Measurements from ENCODE around the gene CYSLTR2. TPM values are rescaled to one million over a fixed set of nuclear protein-coding genes. Genes with fewer than 3 reads are reported as not detected.

CYSLTR2 gene
- total RNA-seq, 2 experiments from 2014 or later: 1.1 to 1.5 TPM

DNA sequence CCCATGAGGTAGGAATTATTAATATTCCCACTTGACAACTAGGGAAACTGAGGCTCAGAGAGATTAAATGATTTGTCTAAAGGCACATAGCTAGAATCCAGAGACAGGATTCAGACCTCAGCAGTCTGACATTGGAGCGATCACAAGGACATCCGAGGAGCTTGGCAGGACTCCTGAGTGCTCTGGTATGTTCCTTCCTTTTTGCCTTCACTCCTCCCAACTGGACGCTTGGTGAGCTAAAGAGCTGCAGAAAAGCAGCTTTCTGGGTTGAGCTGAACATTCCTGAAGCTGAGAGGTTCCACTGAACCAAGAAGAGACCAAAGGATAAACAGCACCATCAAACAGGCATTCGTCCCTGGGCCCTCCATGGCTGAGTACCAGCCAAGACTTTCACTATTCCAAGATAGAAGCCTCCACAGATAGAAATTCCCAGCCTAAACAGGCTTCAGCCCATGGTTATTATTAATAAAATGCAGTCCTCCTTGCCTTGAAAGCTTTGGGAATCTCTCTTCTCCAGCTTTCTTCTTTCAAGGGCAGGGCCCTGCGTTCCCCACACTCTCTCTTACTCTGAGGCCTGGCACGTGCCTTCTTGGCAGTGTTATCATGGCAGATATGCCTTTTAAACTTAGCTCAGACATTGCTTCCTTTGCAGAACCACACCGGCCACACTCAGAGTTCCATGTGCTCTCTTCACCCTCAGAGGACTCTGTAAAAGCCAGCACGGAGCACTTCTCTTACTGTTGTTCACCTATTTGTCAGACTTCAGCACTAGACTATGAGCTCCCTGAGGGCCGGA is 97.1 kb downstream of the CYSLTR2 start:
- Mint-ChIP-seq H3K4me1 (ENCODE audit: low read depth) (peaks cover 24% of the 10 kb centered on the region), H3K27me3 (no peaks in the 10 kb centered on the region), H3K9me3 (peaks cover 7% of the 10 kb centered on the region), H3K36me3 (ENCODE audit: low read depth) (peaks cover 2% of the 10 kb centered on the region), H3K4me3 (no peak overlapping the region), H3K27ac (peak overlapping the region; percentile 81)
- TF ChIP-seq, protein P1, sequence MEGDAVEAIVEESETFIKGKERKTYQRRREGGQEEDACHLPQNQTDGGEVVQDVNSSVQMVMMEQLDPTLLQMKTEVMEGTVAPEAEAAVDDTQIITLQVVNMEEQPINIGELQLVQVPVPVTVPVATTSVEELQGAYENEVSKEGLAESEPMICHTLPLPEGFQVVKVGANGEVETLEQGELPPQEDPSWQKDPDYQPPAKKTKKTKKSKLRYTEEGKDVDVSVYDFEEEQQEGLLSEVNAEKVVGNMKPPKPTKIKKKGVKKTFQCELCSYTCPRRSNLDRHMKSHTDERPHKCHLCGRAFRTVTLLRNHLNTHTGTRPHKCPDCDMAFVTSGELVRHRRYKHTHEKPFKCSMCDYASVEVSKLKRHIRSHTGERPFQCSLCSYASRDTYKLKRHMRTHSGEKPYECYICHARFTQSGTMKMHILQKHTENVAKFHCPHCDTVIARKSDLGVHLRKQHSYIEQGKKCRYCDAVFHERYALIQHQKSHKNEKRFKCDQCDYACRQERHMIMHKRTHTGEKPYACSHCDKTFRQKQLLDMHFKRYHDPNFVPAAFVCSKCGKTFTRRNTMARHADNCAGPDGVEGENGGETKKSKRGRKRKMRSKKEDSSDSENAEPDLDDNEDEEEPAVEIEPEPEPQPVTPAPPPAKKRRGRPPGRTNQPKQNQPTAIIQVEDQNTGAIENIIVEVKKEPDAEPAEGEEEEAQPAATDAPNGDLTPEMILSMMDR (IDR thresholded peaks at IDR 0.05): no peak
- DNase-seq (no peak), ATAC-seq (no peak)
- ChIA-PET POLR2A (interaction anchor here (2.0 kb wide), 1 partner anchor 18 kb away, joined by 8 read pairs; no protein-coding TSS in a partner anchor), CTCF (interaction anchor here (0.7 to 1.3 kb wide), 6 partner anchors 9 to 372 kb away, joined by 3 to 5 read pairs (median 3); no protein-coding TSS in a partner anchor)
- intact Hi-C loops (cut with micrococcal nuclease): no loop called here

DNA sequence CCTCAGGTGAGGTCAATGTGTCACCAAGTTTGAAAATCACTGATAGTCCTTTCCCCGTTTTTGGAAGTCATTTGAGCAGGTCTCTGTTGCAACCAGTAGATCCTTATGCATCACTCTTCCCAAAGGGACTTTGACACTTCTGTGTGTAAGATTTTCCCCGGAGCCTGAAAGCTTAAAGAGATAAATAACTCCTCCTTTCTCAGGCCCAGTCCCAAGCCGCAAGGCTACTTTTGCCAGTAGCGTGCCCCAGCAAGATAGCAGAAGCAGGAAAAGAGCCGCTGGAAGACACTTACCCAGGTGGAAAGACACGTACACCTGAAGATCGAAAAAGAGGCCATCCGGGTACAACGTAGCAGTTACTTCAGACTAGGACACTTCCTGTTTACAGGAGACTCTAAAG is 106.9 kb downstream of the CYSLTR2 start:
- no peak overlapping the region for H3K4me3 Mint-ChIP-seq
- H3K36me3 Mint-ChIP-seq (ENCODE audit: low read depth): peaks cover 1% of the 10 kb centered on the region
- POLR2A ChIA-PET: interaction anchor here (0.8 kb wide), 1 partner anchor 43 kb away, joined by 3 read pairs; no protein-coding TSS in a partner anchor
- CTCF ChIA-PET: interaction anchor here (1.1 kb wide), 1 partner anchor 8 kb away, joined by 6 read pairs; no protein-coding TSS in a partner anchor
- H3K27me3 Mint-ChIP-seq: peaks cover 3% of the 10 kb centered on the region
- H3K9me3 Mint-ChIP-seq: peaks cover 22% of the 10 kb centered on the region
- H3K4me1 Mint-ChIP-seq (ENCODE audit: low read depth): no peaks in the 10 kb centered on the region
- no peak for ATAC-seq
- no peak overlapping the region for H3K27ac Mint-ChIP-seq
- no peak for DNase-seq
- TF ChIP-seq, protein P1 (IDR thresholded peaks at IDR 0.05): no peak
- intact Hi-C loops (cut with micrococcal nuclease): loop anchor here (10.0 kb wide), 1 partner anchor 426 kb away; no protein-coding TSS in a partner anchor

Other genes starting within 250 kb of the CYSLTR2 start
- gene LPAR6, start 240.8 kb upstream of the CYSLTR2 start, total RNA-seq: 1 to 10 TPM; 5.2 to 6.4 TPM
- 1 to 10 TPM; 1.6 to 2.2 TPM for gene RCBTB2, start 120.8 kb upstream of the CYSLTR2 start, total RNA-seq